SK-N-SH (cell line): ENCODE data around the gene MAGI2. TPM values are rescaled to one million over a fixed set of nuclear protein-coding genes. Genes with fewer than 3 reads are reported as not detected.

Experiments
- CTCF ChIA-PET: fragments of 300-600, 350-600 bp; formaldehyde crosslinking; extraction: SDS; loops from one replicate; lab custom pipeline; 2021; lab: Yijun Ruan, JAX
- POLR2A ChIA-PET: fragments of 350-600 bp; sonication (Branson Sonifier 250); formaldehyde crosslinking; extraction: SDS; loops from one replicate; lab custom pipeline; 2020; ENCODE audit warnings: antibody characterized with exemption, inconsistent platforms; lab: Yijun Ruan, JAX
- DNase-seq: peaks from one replicate; pipeline ENCODE4 v3.0.0; 2012
- H2AFZ ChIP-seq: fragments of 200-600 bp; sonication (generic); 2 replicates; pipeline ENCODE4 v1.8.1; 2016; ENCODE audit warnings: antibody characterized with exemption, mild to moderate bottlenecking, low read depth
- H3F3A ChIP-seq: fragments of 200-600 bp; sonication (generic); replicated peaks from 2 replicates; pipeline ENCODE3; 2016; ENCODE audit warnings: antibody characterized with exemption, mild to moderate bottlenecking; ENCODE audit not compliant: insufficient read depth
- H3K27ac ChIP-seq, 2 experiments: fragments of 200-500 bp in 1 of 2; fragments of 200-600 bp in 1 of 2; sonication (Bioruptor generic) in 1 of 2; sonication (generic), shearing (Covaris generic) in 1 of 2; 2 replicates each; pipeline versions ENCODE4 v1.5.1 to v1.6.1; 2014 to 2016; ENCODE audit warnings: low read depth in 2 of 2, inconsistent platforms in 1 of 2, low read length in 1 of 2, mild to moderate bottlenecking in 1 of 2, mixed read lengths in 1 of 2
- H3K27me3 ChIP-seq: fragments of 200-600 bp; sonication (generic), shearing (Covaris generic); 2 replicates; pipeline ENCODE4 v1.6.1; 2016; ENCODE audit warnings: mixed run types; ENCODE audit not compliant: insufficient read depth
- H3K36me3 ChIP-seq, 2 experiments: fragments of 200-500 bp in 1 of 2; fragments of 200-600 bp in 1 of 2; sonication (Bioruptor generic) in 1 of 2; sonication (generic) in 1 of 2; replicated peaks in 1 of 2; 2 replicates each; pipeline versions ENCODE3 to v1.5.1; 2014 to 2016; ENCODE audit warnings: low read length in 1 of 2, mild to moderate bottlenecking in 1 of 2; ENCODE audit not compliant: insufficient read depth in 2 of 2, control insufficient read depth in 1 of 2
- H3K4me1 ChIP-seq, 2 experiments: fragments of 200-500 bp in 1 of 2; fragments of 200-600 bp in 1 of 2; sonication (Bioruptor generic) in 1 of 2; sonication (generic), shearing (Covaris generic) in 1 of 2; 2 replicates each; pipeline versions ENCODE4 v1.5.1 to v1.6.1; 2014 to 2016; ENCODE audit warnings: low read depth in 1 of 2, low read length in 1 of 2, mixed run types in 1 of 2; ENCODE audit not compliant: insufficient read depth in 2 of 2, control insufficient read depth in 1 of 2
- H3K4me2 ChIP-seq: fragments of 200-600 bp; sonication (generic), shearing (Covaris generic); 2 replicates; pipeline ENCODE4 v1.6.1; 2017; ENCODE audit warnings: mixed run types
- H3K4me3 ChIP-seq, 2 experiments: fragments of 200-500 bp in 1 of 2; fragments of 200-600 bp in 1 of 2; sonication (Bioruptor generic) in 1 of 2; sonication (generic), shearing (Covaris generic) in 1 of 2; 2 replicates each; pipeline versions ENCODE4 v1.5.1 to v1.8.1; 2014 to 2016; ENCODE audit warnings: low read depth in 2 of 2, inconsistent platforms in 1 of 2, low read length in 1 of 2, mild to moderate bottlenecking in 1 of 2, mixed read lengths in 1 of 2, moderate library complexity in 1 of 2
- H3K79me2 ChIP-seq: fragments of 200-600 bp; sonication (generic); 2 replicates; pipeline ENCODE4 v1.8.1; 2017; ENCODE audit warnings: mild to moderate bottlenecking; ENCODE audit not compliant: insufficient read depth
- H3K9ac ChIP-seq: fragments of 200-600 bp; sonication (generic); 2 replicates; pipeline ENCODE4 v1.6.1; 2017; ENCODE audit warnings: mixed run types
- H3K9me2 ChIP-seq: fragments of 200-600 bp; sonication (generic); 2 replicates; pipeline ENCODE4 v1.6.1; 2017; ENCODE audit warnings: mixed run types
- H3K9me3 ChIP-seq: fragments of 200-600 bp; sonication (generic); 2 replicates; pipeline ENCODE4 v1.6.1; 2017; ENCODE audit warnings: mixed run types, mild to moderate bottlenecking, moderate library complexity
- H4K20me1 ChIP-seq: fragments of 200-600 bp; sonication (generic); 2 replicates; pipeline ENCODE4 v1.6.1; 2017; ENCODE audit warnings: mild to moderate bottlenecking, mixed run types; ENCODE audit not compliant: insufficient read depth
- CHD2 ChIP-seq: fragments of 150-350 bp; IDR thresholded peaks from 2 replicates; pipeline ENCODE4 v1.6.1; 2018; ENCODE audit warnings: low read length; ENCODE audit not compliant: partially characterized antibody
- EP300 ChIP-seq, 2 experiments: IDR thresholded peaks; 2 replicates each; pipeline versions ENCODE4 v1.4.0 to v1.6.1; 2012; ENCODE audit warnings: borderline replicate concordance in 1 of 2, low read depth in 1 of 2, low read length in 1 of 2
- EZH2phosphoT487 ChIP-seq: fragments of 200-600 bp; sonication (generic); IDR thresholded peaks from 2 replicates; pipeline ENCODE4 v1.6.1; 2017; ENCODE audit warnings: low read depth, mixed run types, mild to moderate bottlenecking, antibody characterized with exemption, moderate library complexity, borderline replicate concordance
- FOSL2 ChIP-seq: IDR thresholded peaks from 2 replicates; pipeline ENCODE4 v1.4.0; 2012; ENCODE audit warnings: low read depth, mild to moderate bottlenecking, moderate library complexity, borderline replicate concordance
- FOXJ3 ChIP-seq: sonication (generic); formaldehyde crosslinking; IDR thresholded peaks from 2 replicates; pipeline ENCODE4 v1.5.1; 2020; ENCODE audit warnings: mild to moderate bottlenecking, missing genetic modification reagents
- FOXM1 ChIP-seq: IDR thresholded peaks from 2 replicates; pipeline ENCODE4 v1.4.0; 2012; ENCODE audit warnings: low read depth, mild to moderate bottlenecking
- GABPA ChIP-seq: IDR thresholded peaks from 2 replicates; pipeline ENCODE4 v1.4.0; 2012; ENCODE audit warnings: low read depth, mild to moderate bottlenecking
- IRF3 ChIP-seq: fragments of 150-350 bp; IDR thresholded peaks from 2 replicates; pipeline ENCODE4 v1.6.1; 2016; ENCODE audit warnings: mild to moderate bottlenecking, low read depth, low read length
- JUND ChIP-seq: IDR thresholded peaks from 2 replicates; pipeline ENCODE4 v1.4.0; 2012
- MEF2A ChIP-seq: IDR thresholded peaks from 2 replicates; pipeline ENCODE4 v1.4.0; 2012; ENCODE audit warnings: low read depth, borderline replicate concordance
- MXI1 ChIP-seq: IDR thresholded peaks from 2 replicates; pipeline ENCODE4 v1.6.1; 2012; ENCODE audit warnings: mild to moderate bottlenecking, low read depth, low read length, improper control_type of control experiment
- NRF1 ChIP-seq: IDR thresholded peaks from 2 replicates; pipeline ENCODE4 v1.6.1; 2012; ENCODE audit warnings: low read depth, mild to moderate bottlenecking, low read length
- RFX5 ChIP-seq: IDR thresholded peaks from 2 replicates; pipeline ENCODE4 v1.6.1; 2012; ENCODE audit warnings: mild to moderate bottlenecking, improper control_type of control experiment, low read length
- RXRA ChIP-seq: IDR thresholded peaks from 2 replicates; pipeline ENCODE4 v1.4.0; 2012; ENCODE audit warnings: low read depth, mild to moderate bottlenecking, borderline replicate concordance
- SIN3A ChIP-seq: IDR thresholded peaks from 2 replicates; pipeline ENCODE4 v1.6.1; 2012; ENCODE audit warnings: low read depth, mild to moderate bottlenecking, low read length, moderate library complexity, borderline replicate concordance
- SMC3 ChIP-seq: IDR thresholded peaks from 2 replicates; pipeline ENCODE4 v1.6.1; 2012; ENCODE audit warnings: low read depth, low read length, improper control_type of control experiment
- TAF1 ChIP-seq: IDR thresholded peaks from 2 replicates; pipeline ENCODE4 v1.6.1; 2012; ENCODE audit warnings: low read depth, mild to moderate bottlenecking, low read length, moderate library complexity, borderline replicate concordance
- TEAD4 ChIP-seq: IDR thresholded peaks from 2 replicates; pipeline ENCODE4 v1.4.0; 2012; ENCODE audit warnings: mild to moderate bottlenecking, borderline replicate concordance; ENCODE audit not compliant: insufficient read depth
- YY1 ChIP-seq: IDR thresholded peaks from 2 replicates; pipeline ENCODE4 v1.4.0; 2012; ENCODE audit warnings: low read depth, mild to moderate bottlenecking
- whole genome bisulfite sequencing: methylation state at CpG from one replicate; pipeline ENCODE4 v1.1.6; 2017; ENCODE audit warnings: low lambda C conversion rate; 5-methylcytosine and 5-hydroxymethylcytosine counted together
- polyA plus RNA-seq, 3 experiments: library from polyadenylated mRNA; depleted of rRNA; stranded (reverse); fragments of >200 nt; gene quantifications; 2 replicates each; pipeline ENCODE4 v1.2.3, GENCODE V29; 2012

MAGI2 gene
- polyA plus RNA-seq, 1 of the 3 experiments (the other 2 are of a cell fraction) = 1.1 TPM

GRCh38 chr7:79489371-79489770 is 35.9 kb upstream of the MAGI2 start:
- Histone ChIP-seq H4K20me1 (no peaks in the 10 kb centered on the region), H3K4me3 (no peak overlapping the region), H3K27me3 (no peaks in the 10 kb centered on the region), H3K9me3 (no peaks in the 10 kb centered on the region), H3K4me1 (no peaks in the 10 kb centered on the region; a peak in 1 of 4 replicates), H3K9me2 (no peaks in the 10 kb centered on the region), H2AFZ (no peak overlapping the region), H3K27ac (no peak overlapping the region), H3K4me2 (no peak overlapping the region), H3K36me3 (no peaks in the 10 kb centered on the region), H3K9ac (no peak overlapping the region), H3K79me2 (no peaks in the 10 kb centered on the region), H3F3A (peaks cover 3% of the 10 kb centered on the region)
- no peak for DNase-seq
- ChIA-PET POLR2A (no interaction called here), CTCF (no interaction called here)
- TF ChIP-seq YY1 (no peak), RFX5 (no peak), GABPA (no peak), FOXJ3 (no peak), FOSL2 (no peak), CHD2 (no peak), RXRA (no peak), FOXM1 (no peak), EP300 (IDR thresholded peaks at IDR 0.05; ENCODE audit: borderline replicate concordance in 1 of 2, low read depth in 1 of 2, low read length in 1 of 2) (no peak), MXI1 (no peak), EZH2phosphoT487 (no peak)

- no peak overlapping the region for H2AFZ ChIP-seq
- H4K20me1 ChIP-seq = no peaks in the 10 kb centered on the region
- H3K36me3 ChIP-seq = no peaks in the 10 kb centered on the region
- no peak overlapping the region for H3K4me2 ChIP-seq
- H3K9me2 ChIP-seq = no peaks in the 10 kb centered on the region
- POLR2A ChIA-PET = no interaction called here
- no peaks in the 10 kb centered on the region for H3K79me2 ChIP-seq
- DNase-seq = no peak
- CTCF ChIA-PET = no interaction called here
- 90% methylated on average over 3 of the region's 3 CpGs for WGBS
- no peak overlapping the region for H3K9ac ChIP-seq
- no peak overlapping the region for H3K27ac ChIP-seq
- no peaks in the 10 kb centered on the region for H3F3A ChIP-seq
- H3K4me3 ChIP-seq = no peak overlapping the region
- H3K9me3 ChIP-seq = no peaks in the 10 kb centered on the region; the same call in 1 of the 2 replicates
- H3K4me1 ChIP-seq = no peaks in the 10 kb centered on the region; a peak in 1 of 4 replicates
- no peaks in the 10 kb centered on the region for H3K27me3 ChIP-seq
- TF ChIP-seq IRF3 (no peak), YY1 (no peak), TEAD4 (no peak), FOXJ3 (no peak), EP300 (IDR thresholded peaks at IDR 0.05; ENCODE audit: borderline replicate concordance in 1 of 2, low read depth in 1 of 2, low read length in 1 of 2) (no peak), NRF1 (no peak), TAF1 (no peak), MEF2A (no peak), SIN3A (no peak), JUND (no peak), SMC3 (no peak)
Measured at GRCh38 chr7:79478386-79478785, 24.9 kb upstream of the MAGI2 start.
